HAP-1 (cell line): ENCODE data around the gene MAP2K1.
"Not testable (repeated sequence)": the region's sequence is repeated elsewhere in the genome, so short reads cannot be mapped to it uniquely, and the experiment has no call there.

Experiments
- DNase-seq, 2 experiments: peaks; one replicate each; pipeline ENCODE4 v3.0.0-alpha.2; 2016 to 2020; ENCODE audit warnings: low spot score in 2 of 2
- H3K27me3 ChIP-seq: fragments of 250-450 bp; sonication (Bioruptor Pico); 2 replicates; pipeline ENCODE4 v1.5.1; 2020; ENCODE audit warnings: low read depth, mild to moderate bottlenecking, moderate library complexity
- H3K36me3 ChIP-seq: fragments of 250-450 bp; sonication (Bioruptor Pico); replicated peaks from 2 replicates; pipeline ENCODE4 v1.5.1; 2020; ENCODE audit warnings: mild to moderate bottlenecking
- H3K4me1 ChIP-seq: fragments of 250-450 bp; sonication (Bioruptor Pico); 2 replicates; pipeline ENCODE4 v1.5.1; 2020; ENCODE audit warnings: mild to moderate bottlenecking
- H3K4me3 ChIP-seq: fragments of 250-450 bp; sonication (Bioruptor Pico); 2 replicates; pipeline ENCODE4 v1.5.1; 2020; ENCODE audit warnings: mild to moderate bottlenecking, moderate library complexity
- H3K9me3 ChIP-seq: fragments of 250-450 bp; sonication (Bioruptor Pico); 2 replicates; pipeline ENCODE4 v1.5.1; 2020; ENCODE audit warnings: mild to moderate bottlenecking, moderate library complexity
- in situ Hi-C: fragments of 300-500 bp; cut with MboI; formaldehyde crosslinking; loops from 3 replicates; pipeline ENCODE4 v1.14.3; 2020; ENCODE audit warnings: low sequenced_read_pairs, inconsistent platforms, mixed read lengths

MAP2K1 gene

DNA sequence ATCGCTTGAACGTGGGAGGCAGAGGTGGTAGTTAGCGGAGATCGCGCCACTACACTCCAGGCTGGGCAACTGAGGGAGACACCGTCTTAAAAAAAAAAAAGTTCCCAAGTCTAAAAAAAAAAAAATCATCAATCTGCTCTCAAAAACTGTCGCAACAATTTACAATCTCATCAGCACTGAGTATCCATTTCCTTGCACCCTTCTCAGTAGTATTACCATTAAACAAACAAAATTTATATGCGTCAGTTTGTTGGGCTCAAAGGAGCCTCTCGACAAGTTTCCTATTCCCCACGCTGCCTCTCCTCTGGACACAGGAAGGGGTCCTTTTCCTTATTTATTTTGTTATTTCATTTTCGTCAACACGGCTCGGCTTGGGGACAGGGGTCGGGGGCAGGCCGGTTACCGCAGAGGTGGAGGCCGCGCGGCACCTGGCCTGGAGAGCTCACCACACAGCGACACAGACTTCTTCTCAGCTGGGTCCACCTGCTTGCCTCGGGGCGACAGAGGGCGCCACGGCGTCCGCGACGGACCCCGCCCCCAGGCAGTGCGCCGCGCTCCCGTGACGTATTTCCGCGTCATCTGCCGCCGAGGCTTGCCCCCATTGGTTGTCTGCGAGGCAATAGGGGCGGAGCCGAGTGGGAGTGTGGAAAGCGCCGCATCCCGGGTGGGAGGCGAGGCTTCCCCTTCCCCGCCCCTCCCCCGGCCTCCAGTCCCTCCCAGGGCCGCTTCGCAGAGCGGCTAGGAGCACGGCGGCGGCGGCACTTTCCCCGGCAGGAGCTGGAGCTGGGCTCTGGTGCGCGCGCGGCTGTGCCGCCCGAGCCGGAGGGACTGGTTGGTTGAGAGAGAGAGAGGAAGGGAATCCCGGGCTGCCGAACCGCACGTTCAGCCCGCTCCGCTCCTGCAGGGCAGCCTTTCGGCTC is at the start of gene MAP2K1:
Gene MAP2K1, plus strand, starts transcription at position 709 of the 920 bp plus-strand sequence. CDS start 436 bp downstream, outside the sequence.
- in situ Hi-C loops, result loop anchor here (5.0 kb wide), 1 partner anchor 111 kb away; the partner anchor contains the start of gene SNAPC5
- H3K4me3 ChIP-seq, result peak within 1 kb of the TSS; percentile 90
- no peaks in the 10 kb centered on the region for H3K27me3 ChIP-seq
- no peaks in the 10 kb centered on the region for H3K9me3 ChIP-seq
- peak; percentile 100 for DNase-seq
- H3K4me1 ChIP-seq, result peaks cover 27% of the 10 kb centered on the region
- peaks cover 20% of the 10 kb centered on the region for H3K36me3 ChIP-seq

DNA sequence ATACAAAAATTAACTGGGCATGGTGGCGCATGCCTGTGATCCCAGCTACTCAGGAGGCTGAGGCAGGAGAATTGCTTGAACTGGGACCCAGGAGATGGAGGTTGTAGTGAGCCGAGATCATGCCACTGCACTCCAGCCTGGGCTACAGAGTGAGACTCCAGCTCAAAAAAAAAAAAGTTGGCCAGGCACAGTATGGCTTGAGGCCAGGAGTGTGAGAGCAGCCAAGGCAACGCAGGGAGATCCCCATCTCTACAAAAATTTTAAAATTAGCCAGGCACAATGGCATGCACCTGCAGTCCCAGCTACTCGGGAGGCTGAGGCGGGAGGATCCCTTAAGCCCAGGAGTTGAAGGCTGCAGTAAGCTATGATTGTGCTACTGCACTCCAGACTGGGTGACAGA is 38.2 kb upstream of the MAP2K1 start:
- DNase-seq, H3K4me1 ChIP-seq, H3K4me3 ChIP-seq, H3K27me3 ChIP-seq, H3K9me3 ChIP-seq, in situ Hi-C loops: not testable (repeated sequence)
- H3K36me3 ChIP-seq, result peaks cover 81% of the 10 kb centered on the region

DNA sequence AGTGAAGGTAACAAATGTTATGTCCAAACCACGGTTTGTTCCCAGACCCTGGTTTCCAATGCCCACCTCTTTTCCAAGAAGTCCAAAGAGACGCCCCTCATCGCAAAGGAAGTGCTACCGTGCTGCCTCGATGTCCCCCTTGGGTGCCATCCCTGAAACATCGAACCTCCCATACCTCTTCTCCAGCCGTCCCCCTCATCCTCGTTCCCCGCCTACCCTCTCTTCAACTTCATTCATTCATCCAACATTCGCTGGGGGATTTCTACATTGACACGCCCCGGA is 30.7 kb upstream of the MAP2K1 start:
- DNase-seq, result no peak
- in situ Hi-C loops, result no loop called here

DNA sequence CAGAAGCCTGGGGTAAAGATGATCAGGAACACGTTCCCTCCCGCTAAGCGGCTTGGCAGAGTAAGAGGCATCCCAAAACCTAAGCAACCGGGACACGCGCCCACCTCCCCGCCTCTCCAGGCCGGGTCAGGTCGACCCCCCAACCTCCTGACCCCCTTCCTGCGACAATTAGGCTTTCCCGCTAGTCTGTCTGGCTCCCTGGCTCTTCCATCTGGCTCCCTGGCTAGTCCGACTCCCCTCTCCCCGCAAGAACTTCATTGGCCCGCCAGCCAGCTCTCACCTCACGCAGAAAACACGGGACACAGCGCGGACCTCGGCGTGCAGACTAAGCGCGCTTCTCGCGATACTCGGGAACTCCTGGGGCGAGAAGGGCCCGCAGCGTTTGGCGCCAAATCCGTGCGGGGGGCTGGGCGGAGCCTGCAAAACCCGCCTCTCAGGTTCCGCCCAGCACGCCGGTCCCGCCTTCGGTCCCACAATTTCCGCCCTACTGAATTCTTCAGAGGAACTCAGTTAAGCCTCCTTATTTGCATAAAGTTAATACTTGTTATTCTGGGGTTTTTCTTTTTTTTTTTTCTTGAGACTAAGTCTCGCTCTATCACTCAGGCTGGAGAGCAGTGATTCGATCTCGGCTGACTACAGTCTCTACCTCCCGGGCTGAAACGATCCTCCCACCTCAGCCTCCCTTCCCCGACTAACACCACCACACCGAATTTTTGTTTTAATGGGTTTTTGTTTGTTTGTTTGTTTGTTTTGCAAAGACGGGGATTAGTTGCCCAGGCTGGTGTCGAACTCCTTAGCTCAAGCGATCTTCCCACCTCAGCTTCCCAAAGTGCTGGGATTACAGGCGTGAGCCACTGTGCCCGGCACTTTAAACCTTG is 30.1 kb upstream of the MAP2K1 start, which contains the start of gene TIPIN:
Gene TIPIN, minus strand, starts transcription at position 327 of the 878 bp plus-strand sequence. CDS start 3,738 bp downstream, outside the sequence.
- H3K4me3 ChIP-seq, result peak within 1 kb of the TSS; percentile 74
- H3K36me3 ChIP-seq, result peaks cover 24% of the 10 kb centered on the region
- H3K4me1 ChIP-seq, result peaks cover 17% of the 10 kb centered on the region
- H3K9me3 ChIP-seq, result no peaks in the 10 kb centered on the region
- no peaks in the 10 kb centered on the region for H3K27me3 ChIP-seq
- in situ Hi-C loops, result no loop called here
- peak; percentile 99 to 100 for DNase-seq

More for the DNA sequence above, 30.7 kb upstream of the MAP2K1 start:
- Histone ChIP-seq H3K36me3 (peaks cover 29% of the 10 kb centered on the region), H3K4me1 (peaks cover 17% of the 10 kb centered on the region), H3K4me3 (peak overlapping the region; percentile 74), H3K9me3 (no peaks in the 10 kb centered on the region), H3K27me3 (no peaks in the 10 kb centered on the region)

DNA sequence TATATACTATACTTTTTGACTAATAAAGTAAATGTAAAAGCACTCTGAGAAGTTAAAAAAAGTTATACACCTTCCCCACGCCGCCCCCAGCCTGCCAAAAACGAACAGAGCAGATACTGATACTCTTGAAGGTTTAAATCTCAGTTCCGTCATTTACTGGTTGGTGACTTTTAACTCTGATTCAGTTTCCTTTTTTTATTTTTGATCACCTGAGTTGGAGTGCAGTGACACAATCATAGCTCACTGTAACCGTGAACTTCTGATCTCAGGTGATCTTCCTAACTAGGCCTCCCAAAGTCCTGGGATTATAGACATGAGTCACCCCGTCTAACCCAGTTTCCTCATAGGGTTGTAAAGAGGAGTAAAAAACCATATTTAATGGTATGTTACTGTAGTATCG is 27.0 kb upstream of the MAP2K1 start:
- Histone ChIP-seq H3K27me3 (no peaks in the 10 kb centered on the region), H3K4me1 (peaks cover 12% of the 10 kb centered on the region), H3K36me3 (peaks cover under 1% of the 10 kb centered on the region; the same call in 1 of the 2 replicates), H3K4me3 (no peak overlapping the region), H3K9me3 (no peaks in the 10 kb centered on the region)
- DNase-seq, result no peak
- in situ Hi-C loops, result no loop called here

DNA sequence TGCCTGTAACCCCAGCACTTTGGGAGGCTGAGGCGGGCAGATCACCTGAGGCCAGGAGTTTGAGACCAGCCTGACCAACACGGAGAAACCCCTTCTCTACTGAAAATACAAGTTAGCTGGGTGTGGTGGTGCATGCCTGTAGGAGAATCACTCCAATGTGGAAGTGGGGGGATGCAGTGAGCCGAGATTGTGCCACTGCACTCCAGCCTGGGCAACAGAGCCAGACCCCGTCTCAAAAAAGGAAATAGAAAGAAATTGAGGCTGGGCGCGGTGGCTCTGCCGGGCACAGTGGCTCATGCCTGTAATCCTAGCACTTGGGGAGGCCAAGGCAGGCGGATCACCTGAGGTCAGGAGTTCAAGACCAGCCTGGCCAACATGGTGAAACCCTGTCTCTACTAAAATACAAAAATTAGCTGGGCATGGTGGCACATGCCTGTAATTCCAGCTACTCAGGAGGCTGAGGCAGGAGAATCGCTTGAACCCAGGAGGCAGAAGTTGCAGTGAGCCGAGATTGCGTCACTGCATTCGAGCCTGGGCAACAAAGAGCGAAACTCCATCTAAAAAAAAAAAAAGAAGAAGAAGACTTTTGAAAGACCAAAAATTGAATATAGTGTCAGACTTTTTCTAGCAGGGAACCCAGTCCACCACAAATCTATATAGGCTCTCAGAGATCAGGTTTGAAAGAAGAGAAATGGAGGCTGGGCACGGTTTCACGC is 24.8 kb upstream of the MAP2K1 start:
- H3K36me3 ChIP-seq, H3K27me3 ChIP-seq, H3K4me3 ChIP-seq, H3K9me3 ChIP-seq, in situ Hi-C loops, H3K4me1 ChIP-seq, DNase-seq: not testable (repeated sequence)

DNA sequence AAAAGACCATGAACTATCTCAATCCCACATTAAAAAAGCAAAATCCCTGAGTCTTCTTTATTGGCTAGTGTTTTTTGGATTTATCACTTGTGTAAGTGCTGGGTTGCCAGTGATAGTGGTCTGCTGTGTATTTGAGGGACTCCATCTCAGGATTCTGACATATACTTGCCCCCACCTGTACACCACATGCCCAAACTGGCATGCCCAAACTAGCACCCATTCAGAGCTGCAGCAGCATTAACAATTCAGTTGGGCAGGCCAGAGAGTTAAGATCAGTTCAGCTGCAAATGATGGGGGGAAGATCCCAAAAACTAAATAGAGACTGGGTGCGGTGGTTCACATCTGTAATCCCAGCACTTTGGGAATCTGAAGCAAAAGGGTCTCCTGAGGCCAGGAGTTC is 23.9 kb upstream of the MAP2K1 start:
- Histone ChIP-seq H3K27me3 (no peaks in the 10 kb centered on the region), H3K4me1 (no peaks in the 10 kb centered on the region; the same call in 1 of the 2 replicates), H3K4me3 (no peak overlapping the region), H3K9me3 (no peaks in the 10 kb centered on the region), H3K36me3 (no peaks in the 10 kb centered on the region)
- no peak for DNase-seq
- in situ Hi-C loops, result no loop called here

DNA sequence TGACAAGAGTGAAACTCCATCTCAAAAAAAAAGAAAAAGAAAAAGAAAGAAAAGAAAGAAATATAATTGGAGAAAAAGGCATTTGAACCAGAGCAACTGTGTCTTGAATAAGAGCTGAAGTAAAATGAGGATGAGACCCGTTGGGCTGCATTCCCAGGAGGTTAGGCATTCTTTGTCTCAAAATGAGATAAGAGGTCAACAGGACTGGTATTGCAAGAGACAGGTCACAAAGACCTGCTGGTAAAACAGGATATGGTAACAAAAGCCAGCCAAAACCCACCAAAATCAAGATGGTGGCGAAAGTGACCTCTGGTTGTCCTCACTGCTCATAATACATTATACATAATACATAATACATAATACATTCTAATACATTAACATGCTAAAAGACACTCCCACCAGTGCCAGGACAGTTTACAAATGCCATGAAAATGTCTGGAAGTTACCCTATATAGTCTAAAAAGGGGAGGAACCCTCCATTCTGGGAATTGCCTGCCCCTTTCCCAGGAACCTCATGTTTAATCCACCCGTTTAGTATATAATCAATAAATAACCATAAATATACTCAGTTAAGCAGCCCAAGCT is 21.7 kb upstream of the MAP2K1 start:
- DNase-seq, result no peak
- Histone ChIP-seq H3K4me3 (no peak overlapping the region), H3K36me3 (no peaks in the 10 kb centered on the region), H3K27me3 (no peaks in the 10 kb centered on the region), H3K9me3 (no peaks in the 10 kb centered on the region), H3K4me1 (peaks cover 6% of the 10 kb centered on the region)
- in situ Hi-C loops, result no loop called here

DNA sequence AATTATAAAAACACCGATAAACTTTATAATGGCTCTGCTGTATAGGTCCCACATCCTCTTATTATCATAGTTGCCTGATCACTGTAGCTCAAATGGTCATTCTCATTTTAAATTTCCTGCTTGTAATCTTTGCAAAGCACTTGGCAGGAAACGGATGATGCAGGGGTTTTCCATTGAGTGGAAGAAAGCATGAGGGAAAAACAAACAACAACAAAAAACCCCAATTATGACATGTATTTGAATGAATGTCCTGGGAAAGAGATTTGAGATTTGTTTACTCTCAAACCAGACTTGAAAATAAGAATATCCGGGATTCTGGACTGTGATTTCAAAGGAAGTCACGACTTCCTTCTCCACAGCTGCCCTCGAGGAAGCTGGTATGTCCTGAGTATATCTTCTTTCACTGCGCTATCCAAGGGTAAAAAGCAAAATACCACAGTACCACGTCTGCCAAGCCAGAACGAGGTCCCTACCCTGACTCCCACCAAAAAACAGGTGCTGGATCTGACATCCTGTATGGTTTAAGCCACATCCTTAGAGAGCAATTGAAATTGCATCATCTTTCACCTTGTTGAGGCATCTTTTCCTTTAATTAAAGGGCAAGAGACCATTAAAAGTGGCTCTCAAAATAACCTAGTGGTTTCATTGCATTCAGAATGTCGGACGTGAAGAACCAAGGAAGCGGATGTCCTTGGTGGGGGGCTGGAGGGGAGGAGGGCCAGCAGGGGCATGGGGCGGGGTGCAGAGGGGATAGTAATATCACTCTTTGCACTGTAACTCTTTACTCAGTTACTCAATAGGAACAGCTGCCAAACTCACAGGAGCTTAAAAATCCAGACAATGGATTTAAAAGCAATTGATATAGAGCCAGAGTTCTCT is 16.7 kb upstream of the MAP2K1 start:
- Histone ChIP-seq H3K4me1 (peaks cover 15% of the 10 kb centered on the region), H3K4me3 (no peak overlapping the region), H3K36me3 (no peaks in the 10 kb centered on the region), H3K27me3 (no peaks in the 10 kb centered on the region), H3K9me3 (peaks cover 8% of the 10 kb centered on the region; the same call in 1 of the 2 replicates)
- DNase-seq, result peak; percentile 71 to 78
- in situ Hi-C loops, result no loop called here

DNA sequence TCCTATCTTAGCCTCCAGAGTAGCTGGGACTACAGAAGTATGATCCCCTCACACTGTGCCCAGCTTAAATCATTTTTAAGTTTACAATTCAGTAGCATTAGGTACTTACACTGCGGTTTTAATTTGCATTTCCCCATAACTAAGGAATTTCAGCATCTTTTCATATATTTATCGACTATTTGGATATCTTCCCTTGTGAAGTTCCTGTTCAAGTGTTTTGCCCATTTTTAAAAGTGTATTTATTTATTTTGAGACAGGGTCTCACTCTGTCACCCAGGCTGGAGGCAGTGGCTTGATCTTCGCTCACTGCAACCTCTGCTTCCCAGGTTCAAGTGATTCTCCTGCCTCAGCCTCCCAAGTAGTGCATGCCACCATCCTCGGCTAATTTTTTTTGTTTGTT is 12.5 kb upstream of the MAP2K1 start:
- no peak overlapping the region for H3K4me3 ChIP-seq
- no peak for DNase-seq
- peaks cover 8% of the 10 kb centered on the region; the same call in 1 of the 2 replicates for H3K9me3 ChIP-seq
- H3K27me3 ChIP-seq, result no peaks in the 10 kb centered on the region
- no peaks in the 10 kb centered on the region for H3K36me3 ChIP-seq
- in situ Hi-C loops, result no loop called here
- peaks cover 22% of the 10 kb centered on the region for H3K4me1 ChIP-seq

DNA sequence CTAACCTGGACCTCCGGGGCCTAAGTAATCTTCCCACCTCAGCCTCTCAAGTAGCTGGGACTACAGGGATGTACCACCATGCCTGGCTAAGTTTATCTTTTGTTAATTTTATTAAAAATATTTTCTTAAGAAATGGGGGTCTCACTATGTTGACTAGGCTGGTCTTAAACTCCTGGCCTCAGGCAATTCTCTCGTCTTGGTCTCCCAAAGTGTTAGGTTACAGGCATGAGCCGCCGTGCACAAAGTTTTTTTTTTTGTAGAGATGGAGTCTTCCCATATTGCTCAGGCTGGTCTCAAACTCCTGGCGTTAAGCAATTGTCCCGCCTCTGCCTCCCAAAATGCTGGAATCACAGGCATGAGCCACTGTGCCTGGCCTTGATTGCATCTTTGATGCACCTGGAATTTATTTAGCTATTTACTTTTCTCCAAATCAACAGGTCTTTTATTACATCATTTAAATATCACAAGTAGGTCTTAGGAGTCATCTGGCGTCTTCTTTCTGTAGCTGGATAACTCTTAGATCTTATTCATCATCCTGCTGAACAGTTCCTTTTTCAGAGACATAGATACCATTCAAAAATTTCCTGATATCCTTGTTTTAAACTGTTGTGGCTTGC is 7.8 kb upstream of the MAP2K1 start:
- in situ Hi-C loops, result no loop called here
- H3K9me3 ChIP-seq, result peaks cover 8% of the 10 kb centered on the region; the same call in 1 of the 2 replicates
- no peak overlapping the region for H3K4me3 ChIP-seq
- DNase-seq, result no peak
- no peaks in the 10 kb centered on the region for H3K27me3 ChIP-seq
- peaks cover 10% of the 10 kb centered on the region for H3K4me1 ChIP-seq
- no peaks in the 10 kb centered on the region for H3K36me3 ChIP-seq

DNA sequence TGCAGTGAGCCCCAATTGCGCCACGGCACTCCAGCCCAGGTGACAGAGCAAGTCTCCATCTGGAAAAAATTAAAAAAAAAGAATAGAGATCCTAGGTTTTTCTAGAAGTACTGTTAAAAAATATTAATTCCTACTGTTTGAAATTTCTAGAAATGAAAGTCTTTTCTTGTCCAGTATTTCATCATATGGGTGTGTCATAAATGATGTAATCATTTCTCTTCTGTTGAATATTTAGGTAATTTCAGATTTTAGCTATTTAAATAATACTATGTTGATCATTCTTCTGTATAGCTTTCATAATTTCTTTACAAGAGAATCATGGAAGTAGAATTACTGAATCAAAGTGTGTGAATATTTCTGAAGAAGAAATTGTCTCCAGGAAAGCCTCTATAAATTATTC is 5.3 kb upstream of the MAP2K1 start:
- H3K4me1 ChIP-seq, result peaks cover 10% of the 10 kb centered on the region
- H3K9me3 ChIP-seq, DNase-seq, in situ Hi-C loops, H3K27me3 ChIP-seq, H3K36me3 ChIP-seq, H3K4me3 ChIP-seq: not testable (repeated sequence)
